NB4 (cell line): ENCODE results near the gene ADAMTSL5.

Experiments used
- CTCF ChIP-seq: IDR thresholded peaks from one replicate; pipeline ENCODE4 v1.5.1; 2012; ENCODE audit warnings: low read depth, low read length
- MAX ChIP-seq: IDR thresholded peaks from 2 replicates; pipeline ENCODE4 v1.6.1; 2011; ENCODE audit warnings: low read depth, low read length

DNA sequence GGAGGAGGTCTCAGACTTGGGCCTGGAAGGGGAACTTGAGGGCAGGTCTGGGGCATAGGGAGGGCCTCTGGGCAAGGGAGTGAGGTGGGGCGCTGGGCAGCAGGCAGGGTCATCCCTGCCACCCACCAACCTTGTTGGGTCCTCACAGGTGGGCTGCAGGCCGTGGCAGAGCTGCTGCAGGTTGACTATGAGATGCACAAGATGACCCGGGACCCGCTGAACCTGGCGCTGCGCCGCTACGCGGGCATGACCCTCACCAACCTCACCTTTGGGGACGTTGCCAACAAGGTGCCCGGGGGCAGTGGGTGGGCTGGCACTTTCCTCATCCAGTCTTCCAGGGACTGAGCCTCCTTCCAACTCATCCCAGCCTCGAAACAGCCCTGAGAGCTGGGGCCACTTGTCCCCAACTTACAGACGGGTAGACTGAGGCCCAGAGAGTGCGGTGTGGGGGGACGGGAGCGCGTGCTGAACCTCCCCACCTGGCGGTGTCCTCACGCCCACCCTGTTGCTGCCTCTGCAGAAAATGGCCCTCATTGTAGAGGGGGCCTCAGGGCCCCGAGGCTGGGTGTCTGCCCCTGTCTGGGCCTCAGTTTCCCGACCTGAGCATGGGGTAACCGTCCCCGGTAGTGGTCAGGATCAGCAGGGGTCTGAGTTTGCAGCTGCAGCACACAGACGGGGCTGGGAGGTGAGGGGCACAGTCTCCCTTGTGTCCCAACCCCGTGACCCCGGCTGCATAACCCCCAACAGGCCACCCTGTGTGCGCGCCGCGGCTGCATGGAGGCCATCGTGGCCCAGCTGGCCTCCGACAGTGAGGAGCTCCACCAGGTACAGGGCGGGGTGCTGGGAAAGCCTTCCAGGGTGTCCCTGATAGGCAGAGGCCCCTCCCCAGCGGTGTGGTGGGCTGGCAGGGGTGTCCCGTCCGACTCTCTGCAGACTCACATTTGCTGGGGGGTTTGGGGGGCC is 52.5 kb downstream of the ADAMTSL5 start:
- TF ChIP-seq CTCF, result no peak
- TF ChIP-seq MAX, result no peak
